ENCODE measurements around the gene LMX1B.

LMX1B gene

DNA sequence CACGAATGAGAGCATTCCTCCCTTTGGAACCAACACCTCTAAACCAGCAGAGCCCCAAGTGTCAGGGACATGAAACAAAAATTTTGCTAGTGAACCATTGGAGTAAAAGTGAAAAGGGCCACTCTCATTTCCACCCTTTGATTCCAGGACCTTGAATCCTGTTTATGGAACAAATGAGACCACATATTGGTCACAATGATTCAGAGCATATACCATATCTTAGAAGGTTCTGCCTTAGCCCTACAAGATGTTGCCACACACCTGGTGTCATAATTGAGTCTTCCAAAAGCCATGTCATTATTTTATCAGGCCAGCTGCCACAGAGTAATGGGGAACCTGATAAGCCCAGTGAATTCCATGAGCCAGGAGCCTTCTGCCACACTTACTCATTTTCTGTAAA lies 124.8 kb downstream of the LMX1B start:
- no peak overlapping the region for H3K27ac ChIP-seq
- no peak for TF ChIP-seq ZFX (IDR thresholded peaks at IDR 0.05)
- no peak for TF ChIP-seq CTCF (conservative IDR thresholded peaks at IDR 0.05)

GRCh38 chr9:126743041-126743440 lies 129.3 kb downstream of the LMX1B start:
- TF ChIP-seq CTCF (conservative IDR thresholded peaks at IDR 0.05) (no peak), ZFX (IDR thresholded peaks at IDR 0.05) (no peak)
- H3K27ac ChIP-seq, result no peak overlapping the region

DNA sequence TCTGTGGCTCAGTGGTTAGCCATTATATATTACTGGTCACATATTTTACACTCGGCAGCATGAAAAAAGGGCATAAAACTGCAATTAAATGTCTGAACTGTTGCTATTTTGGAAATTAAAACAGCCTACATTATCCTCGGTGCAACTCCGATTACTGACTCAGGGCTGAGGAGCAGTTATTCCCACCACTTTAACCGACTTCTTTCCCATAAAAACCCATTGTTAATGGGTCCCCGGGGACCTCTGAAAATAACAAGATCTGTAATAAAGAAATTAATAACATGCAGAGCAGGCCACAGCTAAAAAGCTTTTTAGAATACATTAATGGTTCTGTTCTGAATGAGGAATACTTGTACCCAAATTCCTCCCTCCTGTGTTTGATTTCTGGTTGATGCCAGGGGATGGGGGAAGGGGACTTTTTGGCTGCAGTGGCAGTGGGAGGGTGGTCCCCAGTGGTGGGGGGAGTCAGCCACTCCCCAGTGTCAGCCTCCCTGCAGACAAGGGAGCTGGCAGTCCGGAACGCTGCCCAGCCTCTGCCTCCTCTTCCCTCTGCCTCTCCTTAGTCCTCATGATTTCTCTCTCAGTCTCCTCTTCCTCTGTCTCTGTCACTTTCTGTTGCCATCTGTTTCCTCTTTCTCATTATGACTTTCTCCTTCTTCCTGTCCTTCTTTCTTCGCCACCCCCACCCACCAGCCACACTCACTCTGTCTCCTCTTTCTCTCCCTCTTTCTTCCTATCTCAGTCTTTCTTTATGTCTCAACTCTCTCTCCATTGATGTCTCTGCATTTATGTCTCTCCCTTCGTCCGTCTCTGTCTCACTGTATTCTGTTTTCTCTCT lies 132.1 kb downstream of the LMX1B start:
- TF ChIP-seq CTCF (conservative IDR thresholded peaks at IDR 0.05) (no peak), ZFX (IDR thresholded peaks at IDR 0.05) (no peak)
- H3K27ac ChIP-seq, result no peak overlapping the region

Measured in C4-2B (cell line).